H9 (cell line): ENCODE measurements around the gene PTPRQ. TPM values are rescaled to one million over a fixed set of nuclear protein-coding genes. Genes with fewer than 3 reads are reported as not detected.

Experiments used
- DNase-seq: peaks from one replicate; pipeline ENCODE4 v3.0.0-alpha.2; 2017
- H2AFZ ChIP-seq: one replicate; pipeline ENCODE4 v1.6.1; 2013; ENCODE audit warnings: mild to moderate bottlenecking, low read length, control low read depth, moderate library complexity
- H2AK5ac ChIP-seq: 2 replicates; pipeline ENCODE4 v1.6.1; 2013; ENCODE audit warnings: low read length, control low read depth, mixed read lengths; ENCODE audit not compliant: insufficient read length
- H2BK120ac ChIP-seq: one replicate; pipeline ENCODE4 v1.6.1; 2013; ENCODE audit warnings: low read depth, mild to moderate bottlenecking, low read length, control low read depth, inconsistent platforms; ENCODE audit not compliant: poor library complexity, severe bottlenecking
- H2BK12ac ChIP-seq: 2 replicates; pipeline ENCODE4 v1.6.1; 2013; ENCODE audit warnings: low read length, control low read depth, mixed read lengths, low read depth; ENCODE audit not compliant: insufficient read length
- H2BK15ac ChIP-seq: 2 replicates; pipeline ENCODE4 v1.6.1; 2013; ENCODE audit warnings: low read depth, low read length, control low read depth
- H2BK20ac ChIP-seq: one replicate; pipeline ENCODE4 v1.6.1; 2013; ENCODE audit warnings: low read depth, mild to moderate bottlenecking, low read length, control low read depth, inconsistent platforms; ENCODE audit not compliant: poor library complexity, severe bottlenecking
- H2BK5ac ChIP-seq: 2 replicates; pipeline ENCODE4 v1.6.1; 2013; ENCODE audit warnings: low read length, control low read depth, mixed read lengths; ENCODE audit not compliant: insufficient read length
- H3K14ac ChIP-seq: 2 replicates; pipeline ENCODE4 v1.6.1; 2013; ENCODE audit warnings: low read length, control low read depth; ENCODE audit not compliant: insufficient read depth
- H3K18ac ChIP-seq: 2 replicates; pipeline ENCODE4 v1.6.1; 2013; ENCODE audit warnings: low read depth, mild to moderate bottlenecking, mixed read lengths, low read length, control low read depth; ENCODE audit not compliant: insufficient read length
- H3K23ac ChIP-seq: 2 replicates; pipeline ENCODE4 v1.6.1; 2013; ENCODE audit warnings: low read length, control low read depth, mixed read lengths, low read depth; ENCODE audit not compliant: insufficient read length
- H3K23me2 ChIP-seq: 2 replicates; pipeline ENCODE4 v1.6.1; 2013; ENCODE audit warnings: low read depth, mild to moderate bottlenecking, mixed read lengths, low read length, control low read depth; ENCODE audit not compliant: insufficient read length, poor library complexity, severe bottlenecking
- H3K27ac ChIP-seq: 2 replicates; pipeline ENCODE4 v1.5.1; 2013; ENCODE audit warnings: low read length, control low read depth, mixed read lengths, low read depth; ENCODE audit not compliant: insufficient read length
- H3K27me3 ChIP-seq: 2 replicates; pipeline ENCODE4 v1.6.1; 2013; ENCODE audit warnings: low read length, control low read depth, inconsistent platforms; ENCODE audit not compliant: insufficient read depth
- H3K4ac ChIP-seq: 2 replicates; pipeline ENCODE4 v1.6.1; 2013; ENCODE audit warnings: low read depth, mild to moderate bottlenecking, control low read depth, inconsistent platforms, low read length, moderate library complexity
- H3K4me1 ChIP-seq: 2 replicates; pipeline ENCODE4 v1.6.1; 2013; ENCODE audit warnings: low read length, control low read depth, inconsistent platforms; ENCODE audit not compliant: insufficient read depth
- H3K4me2 ChIP-seq: 2 replicates; pipeline ENCODE4 v1.6.1; 2013; ENCODE audit warnings: low read length, control low read depth, mixed read lengths; ENCODE audit not compliant: insufficient read length, insufficient read depth
- H3K56ac ChIP-seq: 2 replicates; pipeline ENCODE4 v1.6.1; 2013; ENCODE audit warnings: low read depth, mild to moderate bottlenecking, mixed read lengths, low read length, control low read depth; ENCODE audit not compliant: insufficient read length
- H3K79me1 ChIP-seq: 2 replicates; pipeline ENCODE4 v1.6.1; 2013; ENCODE audit warnings: low read depth, mild to moderate bottlenecking, moderate library complexity, low read length, control low read depth, inconsistent platforms; ENCODE audit not compliant: insufficient read depth, poor library complexity, severe bottlenecking
- H3K79me2 ChIP-seq: 2 replicates; pipeline ENCODE4 v1.6.1; 2013; ENCODE audit warnings: low read length, control low read depth, inconsistent platforms; ENCODE audit not compliant: insufficient read depth
- H3K9ac ChIP-seq: 2 replicates; pipeline ENCODE4 v1.6.1; 2013; ENCODE audit warnings: low read length, control low read depth, mixed read lengths; ENCODE audit not compliant: insufficient read length; ENCODE audit errors: extremely low read depth
- H3K9me3 ChIP-seq: one replicate; pipeline ENCODE4 v1.6.1; 2013; ENCODE audit warnings: low read depth, low read length, inconsistent platforms; ENCODE audit not compliant: control insufficient read depth
- H3T11ph ChIP-seq: one replicate; pipeline ENCODE4 v1.6.1; 2013; ENCODE audit warnings: mild to moderate bottlenecking, low read length, control low read depth, inconsistent platforms
- H4K20me1 ChIP-seq: one replicate; pipeline ENCODE4 v1.6.1; 2013; ENCODE audit not compliant: control insufficient read depth, insufficient read length, insufficient read depth
- H4K5ac ChIP-seq: 2 replicates; pipeline ENCODE4 v1.6.1; 2013; ENCODE audit warnings: low read depth, mild to moderate bottlenecking, mixed read lengths, low read length, control low read depth; ENCODE audit not compliant: insufficient read length
- H4K8ac ChIP-seq: replicated peaks from 2 replicates; pipeline ENCODE4 v1.6.1; 2013; ENCODE audit warnings: low read length, control low read depth, mixed read lengths, low read depth; ENCODE audit not compliant: insufficient read length
- H4K91ac ChIP-seq: 2 replicates; pipeline ENCODE4 v1.6.1; 2013; ENCODE audit warnings: low read depth, mild to moderate bottlenecking, moderate library complexity, mixed read lengths, low read length, control low read depth; ENCODE audit not compliant: insufficient read length
- H3K27ac Mint-ChIP-seq, 3 experiments: 2 replicates in 2 of 3; 3 replicates in 1 of 3; pipeline ENCODE4 v1.8.0; 2020 to 2021; ENCODE audit warnings: mixed read lengths in 3 of 3, mild to moderate bottlenecking in 1 of 3, moderate library complexity in 1 of 3
- H3K27me3 Mint-ChIP-seq: 2 replicates; pipeline ENCODE4 v1.8.0; 2021; ENCODE audit warnings: low read depth, mild to moderate bottlenecking, moderate library complexity, mixed read lengths
- H3K36me3 Mint-ChIP-seq, 3 experiments: 2 replicates in 2 of 3; 3 replicates in 1 of 3; pipeline ENCODE4 v1.8.0; 2020 to 2021; ENCODE audit warnings: low read depth in 3 of 3, mixed read lengths in 3 of 3; ENCODE audit not compliant: insufficient read depth in 1 of 3
- H3K4me1 Mint-ChIP-seq, 2 experiments: 2 replicates each; pipeline ENCODE4 v1.8.0; 2020; ENCODE audit warnings: mixed read lengths in 2 of 2
- H3K4me3 Mint-ChIP-seq, 2 experiments: 2 replicates in 1 of 2; 3 replicates in 1 of 2; pipeline ENCODE4 v1.8.0; 2020 to 2021; ENCODE audit warnings: mild to moderate bottlenecking in 2 of 2, mixed read lengths in 2 of 2, moderate library complexity in 1 of 2
- H3K9me3 Mint-ChIP-seq, 2 experiments: 2 replicates in 1 of 2; 3 replicates in 1 of 2; pipeline ENCODE4 v1.8.0; 2020; ENCODE audit warnings: mild to moderate bottlenecking in 2 of 2, mixed read lengths in 2 of 2, moderate library complexity in 1 of 2
- total RNA-seq: library from RNA; stranded (reverse); gene quantifications from 2 replicates; pipeline ENCODE4 v1.2.1, GENCODE V29; 2021
- TF ChIP-seq, protein P1 (sequence below): fragments of 200-600 bp; sonication (generic); conservative IDR thresholded peaks from 3 replicates; pipeline ENCODE4 v1.8.0; 2021; ENCODE audit warnings: antibody characterized with exemption, mild to moderate bottlenecking

Gene PTPRQ
- total RNA-seq, 1 experiment from 2014 or later: not detected

DNA sequence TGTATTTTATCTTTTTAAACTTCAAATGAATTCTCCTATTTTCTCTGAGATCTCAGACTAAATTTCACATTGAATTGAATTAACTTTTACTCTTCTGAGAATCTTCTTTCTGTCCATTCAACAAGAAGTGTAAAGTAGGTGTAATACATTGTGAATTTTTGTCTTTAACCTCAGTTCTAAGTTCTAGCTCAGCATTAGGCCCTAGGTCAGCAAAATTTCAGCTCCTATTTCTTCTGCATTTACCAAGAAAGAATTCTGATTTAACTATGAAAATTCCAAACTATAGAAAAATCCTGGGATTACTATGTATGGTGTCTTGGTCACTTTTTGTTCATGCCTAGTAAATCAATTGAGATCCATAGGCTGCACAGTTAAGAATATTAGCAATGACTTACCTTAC is 152.5 kb downstream of the PTPRQ start:
- no peak overlapping the region for H3K14ac ChIP-seq
- H2BK120ac ChIP-seq: no peak overlapping the region
- no peaks in the 10 kb centered on the region for H3K27me3 Mint-ChIP-seq
- H3K18ac ChIP-seq: no peak overlapping the region
- no peak overlapping the region for H2BK5ac ChIP-seq
- H3K4me1 Mint-ChIP-seq: peaks cover 3 to 4% of the 10 kb centered on the region in 2 experiments; a peak in 2 of 4 replicates
- H3K23ac ChIP-seq: no peak overlapping the region
- H3K4me2 ChIP-seq: no peak overlapping the region
- H3K9me3 Mint-ChIP-seq: no peaks in the 10 kb centered on the region
- no peaks in the 10 kb centered on the region for H3K9me3 ChIP-seq
- H4K20me1 ChIP-seq: no peaks in the 10 kb centered on the region
- no peak overlapping the region for H3K4me3 Mint-ChIP-seq
- no peak overlapping the region for H4K5ac ChIP-seq
- H2BK12ac ChIP-seq: no peak overlapping the region
- no peak overlapping the region for H2AFZ ChIP-seq
- no peaks in the 10 kb centered on the region for H3K27me3 ChIP-seq
- H2BK20ac ChIP-seq: no peak overlapping the region
- H3K4ac ChIP-seq: no peak overlapping the region
- no peak overlapping the region for H2BK15ac ChIP-seq
- H3T11ph ChIP-seq: no peak overlapping the region
- no peak overlapping the region for H4K91ac ChIP-seq
- DNase-seq: no peak
- H3K79me1 ChIP-seq: no peaks in the 10 kb centered on the region
- H3K27ac ChIP-seq: no peak overlapping the region
- TF ChIP-seq, protein P1, sequence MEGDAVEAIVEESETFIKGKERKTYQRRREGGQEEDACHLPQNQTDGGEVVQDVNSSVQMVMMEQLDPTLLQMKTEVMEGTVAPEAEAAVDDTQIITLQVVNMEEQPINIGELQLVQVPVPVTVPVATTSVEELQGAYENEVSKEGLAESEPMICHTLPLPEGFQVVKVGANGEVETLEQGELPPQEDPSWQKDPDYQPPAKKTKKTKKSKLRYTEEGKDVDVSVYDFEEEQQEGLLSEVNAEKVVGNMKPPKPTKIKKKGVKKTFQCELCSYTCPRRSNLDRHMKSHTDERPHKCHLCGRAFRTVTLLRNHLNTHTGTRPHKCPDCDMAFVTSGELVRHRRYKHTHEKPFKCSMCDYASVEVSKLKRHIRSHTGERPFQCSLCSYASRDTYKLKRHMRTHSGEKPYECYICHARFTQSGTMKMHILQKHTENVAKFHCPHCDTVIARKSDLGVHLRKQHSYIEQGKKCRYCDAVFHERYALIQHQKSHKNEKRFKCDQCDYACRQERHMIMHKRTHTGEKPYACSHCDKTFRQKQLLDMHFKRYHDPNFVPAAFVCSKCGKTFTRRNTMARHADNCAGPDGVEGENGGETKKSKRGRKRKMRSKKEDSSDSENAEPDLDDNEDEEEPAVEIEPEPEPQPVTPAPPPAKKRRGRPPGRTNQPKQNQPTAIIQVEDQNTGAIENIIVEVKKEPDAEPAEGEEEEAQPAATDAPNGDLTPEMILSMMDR: no peak
- H2AK5ac ChIP-seq: no peak overlapping the region
- no peaks in the 10 kb centered on the region for H3K79me2 ChIP-seq
- H3K9ac ChIP-seq: no peak overlapping the region
- no peak overlapping the region for H4K8ac ChIP-seq
- H3K4me1 ChIP-seq: no peaks in the 10 kb centered on the region
- H3K23me2 ChIP-seq: no peaks in the 10 kb centered on the region
- H3K27ac Mint-ChIP-seq: no peak overlapping the region
- no peaks in the 10 kb centered on the region for H3K36me3 Mint-ChIP-seq
- no peak overlapping the region for H3K56ac ChIP-seq
